Measurements from ENCODE around the gene CTXN1. TPM values are rescaled to one million over a fixed set of nuclear protein-coding genes. Genes with fewer than 3 reads are reported as not detected.
A peak's percentile ranks its signal among the peaks of the same experiment; 100 is the strongest.

CTXN1 gene
- total RNA-seq, 2 donors from 2014 or later, result 0.91 to 0.97 TPM

- peak; percentile 61 for DNase-seq
- intact Hi-C loops (cut with DNase I), result no loop called here
- ATAC-seq, result peak; percentile 76 to 98
These were observed 37.6 kb downstream of the CTXN1 start, which contains the start of gene LRRC8E for GRCh38 chr19:7888145-7888825. Gene LRRC8E, plus strand, starts transcription at chr19:7888510. Its CDS starts 7,094 bp downstream, at chr19:7895604.

GRCh38 chr19:7887408-7888144 lies 38.4 kb downstream of the CTXN1 start:
- DNase-seq, result no peak
- ATAC-seq, result no peak
- intact Hi-C loops (cut with DNase I), result no loop called here

GRCh38 chr19:7885818-7886217 lies 40.1 kb downstream of the CTXN1 start:
- ATAC-seq (no peak), DNase-seq (no peak)
- intact Hi-C loops (cut with DNase I), result no loop called here

- intact Hi-C loops (cut with DNase I), result no loop called here
- DNase-seq (no peak), ATAC-seq (no peak)
These were observed 42.0 kb downstream of the CTXN1 start for GRCh38 chr19:7883796-7884570.

GRCh38 chr19:7883105-7883504 lies 42.8 kb downstream of the CTXN1 start:
- intact Hi-C loops (cut with DNase I), result no loop called here
- ATAC-seq, result no peak
- DNase-seq, result no peak

- ATAC-seq, result no peak
- intact Hi-C loops (cut with DNase I), result no loop called here
- no peak for DNase-seq
These were observed 44.0 kb downstream of the CTXN1 start for GRCh38 chr19:7881910-7882309.

- DNase-seq (no peak), ATAC-seq (no peak)
- intact Hi-C loops (cut with DNase I), result no loop called here
These were observed 46.1 kb downstream of the CTXN1 start for GRCh38 chr19:7879836-7880235.

- no peak for DNase-seq
- ATAC-seq, result no peak
- intact Hi-C loops (cut with DNase I), result no loop called here
These were observed 46.7 kb downstream of the CTXN1 start for GRCh38 chr19:7879111-7879807.

- no peak for ATAC-seq
- intact Hi-C loops (cut with DNase I), result no loop called here
These were observed 48.6 kb downstream of the CTXN1 start for GRCh38 chr19:7877249-7877836.

GRCh38 chr19:7874897-7875273 lies 51.0 kb downstream of the CTXN1 start:
- ATAC-seq, result no peak
- intact Hi-C loops (cut with DNase I), result no loop called here
- no peak for DNase-seq

More at GRCh38 chr19:7877249-7877836, 48.6 kb downstream of the CTXN1 start:
- no peak for DNase-seq

Other genes starting within 250 kb of the CTXN1 start
- 1 to 10 TPM; 1.2 to 1.7 TPM for gene MCEMP1, start 249.0 kb downstream of the CTXN1 start, total RNA-seq
- gene TRAPPC5, start 245.3 kb downstream of the CTXN1 start, total RNA-seq, result 100 to 1,000 TPM in 1 of 2 donors, 10 to 100 TPM in 1; 82.6 to 108 TPM
- 1 to 10 TPM in 1 of 2 donors, under 1 TPM in 1; 0.31 to 1.7 TPM for gene FCER2, start 224.0 kb downstream of the CTXN1 start, total RNA-seq
- gene CLEC4G, start 194.0 kb downstream of the CTXN1 start, total RNA-seq, result 1 to 10 TPM; 2.6 to 7.3 TPM
- 10 to 100 TPM; 18.3 to 39.5 TPM for gene CD209, start 178.6 kb downstream of the CTXN1 start, total RNA-seq
- gene CLEC4M, start 162.9 kb downstream of the CTXN1 start, total RNA-seq, result under 1 TPM in 1 of 2 donors, not detected in 1; 0.29 TPM
- gene EVI5L, start 95.9 kb downstream of the CTXN1 start, total RNA-seq, result 10 to 100 TPM; 17.6 to 18.8 TPM
- gene PRR36, start 51.7 kb downstream of the CTXN1 start, total RNA-seq, result under 1 TPM; 0.10 to 0.24 TPM
- 1 to 10 TPM in 1 of 2 donors, under 1 TPM in 1; 0.88 to 1.7 TPM for gene LRRC8E, start 37.6 kb downstream of the CTXN1 start, total RNA-seq
- 10 to 100 TPM; 24.3 to 25.8 TPM for gene MAP2K7, start 22.3 kb downstream of the CTXN1 start, total RNA-seq
- gene TGFBR3L, start 11.3 kb downstream of the CTXN1 start, total RNA-seq, result 10 to 100 TPM in 1 of 2 donors, 1 to 10 TPM in 1; 9.7 to 13.6 TPM
- 10 to 100 TPM in 1 of 2 donors, 1 to 10 TPM in 1; 9.6 to 13.9 TPM for gene SNAPC2, start 5.8 kb downstream of the CTXN1 start, total RNA-seq
- gene TIMM44, start 17.5 kb upstream of the CTXN1 start, total RNA-seq, result 10 to 100 TPM; 70.6 to 73.8 TPM
- 10 to 100 TPM; 51.6 to 68.3 TPM for gene ELAVL1, start 79.5 kb upstream of the CTXN1 start, total RNA-seq
- gene CCL25, start 126.6 kb upstream of the CTXN1 start, total RNA-seq, result not detected
- not detected for gene FBN3, start 223.5 kb upstream of the CTXN1 start, total RNA-seq